ENCODE data around the gene PRPSAP1.
"Not testable (repeated sequence)": the region's sequence is repeated elsewhere in the genome, so short reads cannot be mapped to it uniquely, and the experiment has no call there.

The PRPSAP1 gene

DNA sequence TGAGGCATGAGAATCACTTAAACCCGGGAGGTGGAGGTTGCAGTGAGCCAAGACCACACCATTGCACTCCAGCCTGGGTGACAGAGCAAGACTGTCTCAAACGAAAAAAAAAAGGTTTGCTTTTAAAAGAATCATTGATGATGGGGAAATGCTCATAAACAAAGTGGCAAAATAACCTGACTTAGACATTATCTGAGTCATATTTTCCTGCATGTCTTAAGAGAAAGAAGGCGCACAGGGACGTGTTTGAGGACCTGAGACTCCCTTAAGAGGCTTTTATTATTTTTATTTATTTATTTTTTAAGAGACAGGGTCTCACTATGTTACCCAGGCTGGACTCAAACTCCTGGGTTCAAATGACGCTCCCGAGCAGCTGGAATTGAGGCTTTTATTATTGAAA is 5.7 kb upstream of the PRPSAP1 start:
- no peak for DNase-seq

DNA sequence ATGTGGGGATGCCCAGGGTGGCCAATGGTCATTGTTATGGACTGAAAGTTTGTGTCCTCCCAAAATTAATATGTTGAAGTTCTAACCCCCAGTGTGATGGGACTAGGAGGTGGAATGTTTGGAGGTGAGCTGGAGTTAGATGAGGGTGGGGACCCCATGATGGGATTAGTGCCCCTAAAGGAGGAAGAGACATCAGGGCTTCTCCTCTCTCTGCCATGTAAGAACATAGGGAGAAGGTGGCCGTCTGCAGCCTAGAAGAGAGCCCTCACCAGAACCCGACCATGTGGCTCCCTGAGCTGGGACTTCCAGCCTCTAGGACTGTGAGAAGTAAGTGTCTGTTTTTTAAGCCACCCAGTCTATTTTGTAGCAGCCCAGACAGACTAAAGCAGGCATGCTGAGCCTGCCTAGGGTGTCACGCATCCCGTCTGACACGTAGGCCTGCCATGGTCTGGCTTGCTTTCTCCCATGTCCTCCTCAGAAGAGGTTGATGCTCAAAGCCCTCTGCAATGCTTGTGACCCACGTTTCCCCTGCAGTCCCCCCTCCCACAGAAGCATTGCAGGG is 4.0 kb upstream of the PRPSAP1 start:
- DNase-seq, result no peak

DNA sequence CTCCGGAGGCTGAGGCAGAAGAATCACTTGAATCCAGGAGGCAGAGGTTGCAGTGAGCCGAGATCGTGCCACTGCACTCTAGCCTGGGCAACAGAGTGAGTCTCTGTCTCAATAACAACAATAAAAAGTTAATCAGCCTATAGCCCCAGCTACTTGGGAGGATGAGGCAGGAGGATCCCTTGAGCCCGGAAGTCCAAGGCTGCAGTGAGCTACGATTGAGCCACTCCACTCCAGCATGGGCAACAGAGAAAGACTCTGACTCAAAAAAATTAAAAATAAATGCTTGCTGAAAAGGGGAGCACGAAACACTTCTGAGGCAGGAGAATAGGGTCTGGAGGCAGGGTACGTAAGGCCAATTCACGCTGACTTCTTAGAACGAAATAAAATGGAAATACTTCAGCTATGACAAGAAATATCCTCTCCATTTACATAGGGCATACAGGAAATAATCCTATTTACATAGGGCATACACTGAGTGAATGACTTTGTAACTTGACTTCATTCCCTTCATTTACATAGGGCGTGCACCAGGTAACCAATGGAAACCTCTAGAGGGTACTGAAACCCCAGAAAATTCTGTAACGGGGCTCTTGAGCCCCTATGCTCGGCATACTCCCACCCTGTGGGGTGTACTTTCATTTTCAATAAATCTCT is 3.2 kb upstream of the PRPSAP1 start:
- DNase-seq, result no peak

DNA sequence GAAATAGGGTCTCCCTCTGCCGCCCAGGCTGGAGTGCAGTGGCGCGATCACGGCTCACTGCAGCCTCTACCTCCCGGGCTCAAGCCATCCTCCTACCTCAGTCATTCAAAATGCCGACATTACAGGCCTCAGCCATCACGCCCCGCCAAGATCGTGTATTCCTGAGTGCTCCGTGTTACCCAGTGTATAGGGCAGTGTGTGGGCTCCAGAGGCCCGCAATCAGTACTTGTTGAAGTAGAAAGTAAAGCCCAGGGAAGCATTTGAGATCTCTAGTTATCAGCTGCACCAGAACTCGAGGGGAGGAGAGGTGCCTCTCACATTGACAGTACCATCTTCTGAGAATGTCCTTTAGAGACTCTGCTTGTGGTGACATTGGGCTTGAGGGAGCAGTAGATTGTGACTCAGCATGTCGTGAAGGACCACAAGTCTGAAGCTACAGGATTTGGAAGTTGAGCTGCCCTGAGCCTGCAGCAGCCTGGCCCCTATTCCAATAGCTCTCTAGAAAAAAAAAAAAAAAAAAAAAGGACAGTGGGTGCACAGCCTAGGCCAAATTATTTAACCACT is 1.1 kb upstream of the PRPSAP1 start:
- DNase-seq, result peak; percentile 26

DNA sequence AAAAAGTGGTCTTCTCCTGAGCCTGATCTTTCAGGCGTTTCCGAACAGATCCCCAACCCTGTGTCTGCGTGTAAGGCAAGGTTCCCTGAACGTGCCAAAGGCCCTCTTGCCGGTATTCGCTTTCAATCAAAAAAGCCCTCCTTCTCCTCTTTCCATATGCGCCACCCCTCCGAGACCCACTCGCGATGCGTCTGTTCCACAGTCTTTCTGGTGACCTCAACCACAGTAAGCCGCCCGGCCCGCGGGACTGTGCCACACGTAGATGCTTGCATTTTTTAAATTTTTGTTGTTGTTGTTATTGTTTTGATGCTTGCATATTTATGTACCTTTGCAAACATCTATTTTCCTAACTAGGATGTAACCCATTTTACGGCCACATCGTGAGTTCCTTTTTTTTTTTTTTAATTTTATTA is 607 bp upstream of the PRPSAP1 start:
- DNase-seq, result no peak

DNA sequence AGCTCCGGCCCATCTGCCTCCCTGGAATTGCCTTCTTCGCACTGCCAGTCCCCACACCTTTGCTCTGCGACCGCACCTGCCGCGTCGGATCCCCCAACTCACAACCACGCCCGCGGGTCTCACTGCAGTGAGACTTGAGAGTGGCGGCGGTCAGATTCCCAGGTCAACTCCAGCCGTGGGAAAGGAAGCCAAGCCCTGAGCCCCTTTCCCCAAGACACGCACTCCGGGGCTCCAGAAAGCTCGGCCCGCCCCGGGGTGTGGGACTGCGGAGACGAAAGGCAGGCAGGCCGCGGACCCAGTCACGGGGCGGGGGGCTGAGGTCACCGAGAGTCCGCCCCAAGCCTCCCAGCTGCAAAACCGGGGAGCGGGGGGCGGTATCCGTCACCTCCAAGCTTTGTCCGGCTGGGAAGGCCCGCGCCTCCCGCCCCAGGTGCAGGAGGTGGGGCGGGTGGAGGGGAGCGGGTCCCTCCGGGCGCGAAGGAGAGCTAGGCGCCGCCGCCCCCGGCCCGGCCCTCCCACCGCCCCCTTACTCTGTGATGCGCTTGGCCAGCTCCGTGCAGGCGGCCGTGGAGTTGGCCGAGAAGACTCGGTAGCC is 615 bp downstream of the PRPSAP1 start:
- DNase-seq, result no peak

DNA sequence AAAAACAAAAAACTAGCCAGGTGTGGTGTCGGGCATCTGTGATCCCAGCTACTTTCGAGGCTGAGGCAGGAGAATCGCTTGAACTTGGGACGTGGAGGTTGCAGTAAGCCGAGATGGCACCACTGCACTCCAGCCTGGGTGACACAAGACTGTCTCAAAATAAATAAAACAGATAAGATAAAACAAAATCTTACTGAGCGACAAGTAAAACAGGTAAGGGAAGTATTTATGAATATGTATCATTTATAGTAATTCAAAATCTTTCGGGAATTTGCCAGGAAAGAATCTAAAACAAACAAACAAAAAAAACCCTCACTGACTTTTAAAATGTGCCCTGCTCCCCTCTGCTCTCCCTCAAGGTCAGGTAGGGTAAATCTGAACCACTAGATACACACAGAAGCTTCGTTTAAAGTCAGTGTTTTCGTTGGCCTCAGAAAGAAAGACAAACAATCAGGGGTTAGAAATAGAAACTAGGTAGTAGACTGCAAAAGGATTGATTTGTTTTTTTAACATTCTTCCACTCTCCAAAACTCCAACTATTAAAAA is 2.1 kb downstream of the PRPSAP1 start:
- no peak for DNase-seq

DNA sequence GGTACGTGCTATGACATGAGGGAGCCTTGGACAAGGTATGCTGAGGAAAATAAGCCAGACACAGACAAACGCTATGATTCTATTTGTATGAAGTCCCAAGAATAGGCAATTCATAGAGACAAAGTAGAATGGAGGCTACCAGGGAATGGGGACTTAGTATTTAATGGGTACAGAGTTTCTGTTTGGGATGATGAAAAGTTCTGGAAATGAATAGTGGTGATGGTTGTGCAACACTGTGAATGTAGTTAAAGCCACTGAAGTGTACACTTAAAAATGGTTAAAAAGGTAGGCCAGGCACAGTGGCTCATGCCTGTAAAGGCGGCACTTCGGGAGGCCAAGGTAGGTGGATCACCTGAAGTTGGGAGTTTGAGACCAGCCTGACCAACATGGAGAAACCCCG is 3.3 kb downstream of the PRPSAP1 start:
- DNase-seq, result no peak

DNA sequence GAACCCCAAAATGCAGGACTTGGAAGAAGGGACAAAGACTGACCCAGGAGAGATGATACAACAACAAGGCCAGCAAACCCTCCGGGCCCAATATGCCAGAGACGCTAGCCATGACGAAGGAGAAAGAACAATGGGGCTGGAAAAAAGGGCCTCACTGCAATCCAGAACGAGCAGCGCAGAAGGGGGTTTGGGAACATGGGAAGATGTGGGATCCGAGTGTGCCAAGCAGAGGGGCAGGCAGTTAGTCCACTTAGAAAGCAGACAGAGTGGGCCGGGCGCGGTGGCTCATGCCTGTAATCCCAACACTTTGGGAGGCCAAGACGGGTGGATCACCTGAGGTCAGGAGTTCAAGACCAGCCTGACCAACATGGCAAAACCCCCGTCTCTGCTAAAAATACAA is 6.8 kb downstream of the PRPSAP1 start:
- not testable (repeated sequence) for DNase-seq

DNA sequence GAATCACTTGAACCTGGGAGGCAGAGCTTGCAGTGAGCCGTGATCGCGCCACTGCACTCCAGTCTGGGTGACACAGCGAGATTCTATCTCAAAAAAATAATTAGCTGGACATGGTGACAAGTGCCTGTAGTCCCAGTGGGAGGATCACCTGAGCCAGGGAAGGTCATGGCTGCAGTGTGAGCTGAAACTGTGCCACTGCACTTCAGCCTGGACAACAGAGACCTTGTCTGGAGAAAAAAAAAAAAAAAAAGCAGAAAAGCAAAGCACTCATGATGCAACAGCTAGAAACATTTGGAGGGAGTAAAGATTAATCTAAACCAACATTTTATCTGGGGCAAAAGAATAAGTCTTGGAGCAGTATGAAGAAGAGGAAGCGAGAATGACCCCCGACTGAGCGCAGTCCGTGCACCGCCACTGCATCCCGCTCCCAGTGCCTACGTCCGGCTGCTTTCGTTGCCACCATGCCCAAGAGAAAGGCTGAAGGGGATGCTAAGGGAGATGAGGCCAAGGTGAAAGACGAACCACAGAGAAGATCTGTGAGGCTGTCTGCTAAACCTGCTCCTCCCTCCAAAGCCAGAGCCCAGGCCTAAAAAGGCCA is 8.2 kb downstream of the PRPSAP1 start:
- no peak for DNase-seq

DNA sequence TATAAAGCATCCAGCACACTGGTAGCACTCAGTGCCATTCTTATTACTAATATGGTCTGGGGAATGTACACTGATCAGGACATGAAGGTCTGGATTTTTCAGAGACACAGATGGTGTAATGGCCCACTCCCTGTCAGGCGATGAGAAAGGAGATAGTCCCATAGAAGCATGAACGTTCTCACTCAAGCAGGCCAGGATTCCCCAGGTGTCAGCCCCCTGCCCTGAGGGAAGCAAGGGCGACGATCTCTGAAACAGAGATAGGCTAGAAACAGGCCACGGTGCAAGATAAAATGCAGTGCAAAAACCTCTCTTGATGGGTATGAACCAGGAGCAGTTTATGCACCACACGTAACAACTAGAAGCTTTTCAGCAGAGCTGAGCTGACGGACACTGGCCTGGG is 10.6 kb downstream of the PRPSAP1 start:
- no peak for DNase-seq

DNA sequence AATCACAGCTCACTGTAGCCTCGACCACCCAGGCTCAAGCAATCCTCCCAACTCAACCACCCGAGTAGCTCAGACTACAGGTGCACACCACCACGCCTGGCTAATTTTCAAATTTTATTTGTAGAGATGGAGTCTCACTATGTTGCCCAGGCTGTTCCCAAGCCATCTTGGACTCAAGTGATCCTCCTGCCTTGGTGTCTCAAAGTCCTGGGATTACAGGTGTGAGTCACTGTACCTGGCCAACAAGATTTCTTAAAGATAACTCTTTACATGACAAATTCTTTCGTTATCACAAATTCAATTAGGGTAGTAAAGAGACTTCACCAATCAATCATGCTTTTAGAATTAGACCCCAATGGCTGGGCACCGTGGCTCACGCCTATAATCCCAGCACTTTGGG is 12.4 kb downstream of the PRPSAP1 start:
- no peak for DNase-seq

DNA sequence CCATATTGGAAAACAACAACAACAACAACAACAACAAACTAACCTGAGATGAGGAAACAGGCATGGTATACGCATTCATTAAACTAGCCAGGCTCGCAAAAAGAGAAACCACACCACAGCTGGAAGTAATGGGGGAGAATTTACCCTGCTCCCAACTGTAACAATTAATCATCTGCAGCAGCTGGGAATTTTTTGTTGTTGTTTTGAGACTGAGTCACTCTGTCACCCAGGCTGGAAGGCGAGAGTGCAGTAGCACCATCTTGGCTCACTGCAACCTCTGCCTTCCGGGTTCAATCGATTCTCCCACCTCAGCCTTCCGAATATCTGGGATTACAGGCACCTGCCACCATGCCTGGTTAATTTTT is 16.3 kb downstream of the PRPSAP1 start:
- DNase-seq, result no peak

DNA sequence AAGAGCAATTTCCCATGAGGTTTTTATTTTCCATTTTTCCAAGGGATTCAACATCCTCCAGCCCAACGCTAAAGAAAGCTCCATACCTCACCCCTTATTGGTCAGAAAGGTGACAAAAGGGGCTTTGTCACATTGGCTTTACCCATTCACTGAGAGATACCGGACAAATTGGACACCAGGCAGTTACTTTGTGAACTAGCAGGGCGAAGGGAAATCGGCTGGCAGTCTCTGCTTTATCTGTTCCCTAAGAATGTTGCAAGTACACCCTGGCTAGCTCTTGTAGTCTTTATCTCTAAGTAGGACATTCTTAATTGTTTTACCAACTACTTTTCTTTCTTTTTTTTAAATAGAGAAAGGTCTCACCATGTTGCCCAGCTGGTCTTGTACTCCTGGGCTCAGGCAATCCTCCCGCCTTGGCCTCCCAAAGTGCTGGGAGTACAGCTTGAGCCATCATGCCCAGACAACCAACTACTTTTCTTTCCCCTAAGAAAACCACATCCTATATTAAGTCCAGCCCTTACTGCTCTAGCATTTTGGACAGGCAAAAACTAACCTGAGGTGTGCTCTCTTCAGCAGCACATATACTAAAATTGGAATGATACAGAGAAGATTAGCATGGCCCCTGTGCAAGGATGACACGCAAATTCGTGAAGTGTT is 16.8 kb downstream of the PRPSAP1 start:
- no peak for DNase-seq

DNA sequence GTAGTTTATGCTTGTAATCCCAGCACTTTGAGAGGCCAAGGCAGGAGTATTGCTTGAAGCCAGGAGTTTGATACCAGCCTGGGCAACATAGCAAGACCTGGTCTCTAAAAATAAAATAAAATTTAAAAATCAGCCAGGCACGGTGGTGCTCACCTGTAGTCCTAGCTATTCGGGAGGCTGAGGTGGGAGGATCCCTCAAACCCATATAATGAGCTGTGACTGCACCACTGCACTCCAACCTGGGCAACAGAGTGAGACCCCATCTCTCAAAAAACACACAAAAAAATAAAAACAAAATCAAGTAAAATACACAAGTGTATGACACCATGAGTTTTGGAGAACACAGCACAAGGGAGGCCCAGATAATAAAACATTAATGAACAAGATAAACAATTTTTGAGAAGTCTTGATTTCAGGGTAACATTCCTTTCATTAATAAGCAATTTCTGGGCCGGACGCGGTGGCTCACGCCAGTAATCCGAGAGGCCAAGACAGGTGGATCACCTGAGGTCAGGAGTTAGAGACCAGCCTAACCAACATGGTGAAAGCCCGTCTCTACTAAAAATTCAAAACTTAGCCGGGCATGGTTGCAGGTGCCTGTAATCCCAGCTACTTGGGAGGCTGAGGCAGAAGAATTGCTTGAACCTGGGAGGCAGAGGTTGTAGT is 17.9 kb downstream of the PRPSAP1 start:
- DNase-seq, result no peak

DNA sequence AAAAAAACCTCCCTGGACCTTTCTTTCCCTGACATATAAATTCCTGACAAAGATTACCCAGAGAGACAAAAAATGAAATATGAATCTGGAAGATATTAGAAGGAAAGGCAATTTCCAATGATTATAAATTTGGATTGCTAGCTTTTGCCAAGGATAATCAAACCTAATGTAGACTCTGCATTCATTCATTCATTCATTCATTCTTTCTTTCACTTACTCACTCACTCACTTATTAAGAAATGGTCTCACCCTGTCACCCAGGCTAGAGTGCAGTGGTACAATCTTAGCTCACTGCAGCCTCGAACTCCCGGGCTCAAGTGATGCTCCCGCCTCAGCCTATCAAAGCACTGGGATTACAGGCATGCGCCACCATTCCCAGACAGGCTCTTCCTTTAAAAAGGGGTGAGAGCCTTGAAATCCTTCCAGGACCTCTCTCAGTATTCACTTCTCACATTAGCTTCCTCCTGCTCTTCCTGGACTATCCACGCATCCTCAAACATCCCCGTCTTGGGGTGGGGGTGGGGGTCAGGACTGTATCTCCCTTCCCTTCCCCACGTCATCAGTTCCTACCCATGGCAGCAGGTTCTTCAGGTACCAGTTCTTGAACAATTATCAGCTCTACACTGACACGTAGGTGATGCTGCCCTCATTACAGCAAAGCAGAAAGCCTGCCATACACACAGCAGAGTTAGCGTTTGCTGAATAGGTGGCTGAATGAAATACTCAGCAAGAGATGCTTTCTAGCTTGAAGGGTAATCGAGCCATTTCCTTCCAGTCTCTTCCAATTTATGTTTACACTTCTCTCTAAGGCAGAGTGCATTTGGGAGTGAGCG is 19.8 kb downstream of the PRPSAP1 start:
- DNase-seq, result no peak

DNA sequence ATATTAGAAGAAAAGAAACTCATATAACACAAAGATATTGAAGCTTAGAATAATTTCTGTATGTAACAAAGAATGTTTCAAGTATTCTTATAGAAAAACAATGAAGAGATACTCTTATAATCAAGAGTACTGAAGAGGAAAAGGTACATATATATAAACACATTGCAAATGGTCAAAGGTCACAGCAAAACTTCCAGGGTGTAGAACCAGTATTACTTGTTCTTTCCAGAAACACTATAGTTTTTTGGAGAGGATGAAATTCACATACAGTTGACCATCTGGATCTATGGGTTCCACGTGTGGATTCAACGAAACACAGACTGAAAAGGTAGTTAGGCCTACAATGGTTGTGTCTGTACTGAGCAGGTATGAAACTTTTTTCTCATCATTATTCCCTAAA is 22.6 kb downstream of the PRPSAP1 start:
- DNase-seq, result no peak

DNA sequence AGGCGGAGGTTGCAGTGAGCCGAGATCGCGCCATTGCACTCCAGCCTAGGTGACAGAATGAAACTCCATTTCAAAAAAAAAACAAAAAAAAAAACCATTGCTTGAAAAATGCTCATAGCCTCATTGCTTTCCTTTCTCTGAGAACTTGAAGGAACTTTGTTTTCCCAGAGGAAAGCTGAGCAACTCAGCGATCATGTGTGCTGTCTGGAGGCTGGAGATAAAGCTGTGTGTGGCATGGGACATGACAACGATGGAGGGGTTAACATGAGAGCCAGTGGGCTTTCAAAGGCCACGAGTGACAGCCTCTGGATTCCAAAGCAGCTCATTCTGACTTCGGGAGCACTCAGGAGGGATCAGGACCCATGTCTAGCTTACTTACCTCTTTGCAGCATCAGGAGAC is 24.1 kb downstream of the PRPSAP1 start:
- DNase-seq, result no peak

DNA sequence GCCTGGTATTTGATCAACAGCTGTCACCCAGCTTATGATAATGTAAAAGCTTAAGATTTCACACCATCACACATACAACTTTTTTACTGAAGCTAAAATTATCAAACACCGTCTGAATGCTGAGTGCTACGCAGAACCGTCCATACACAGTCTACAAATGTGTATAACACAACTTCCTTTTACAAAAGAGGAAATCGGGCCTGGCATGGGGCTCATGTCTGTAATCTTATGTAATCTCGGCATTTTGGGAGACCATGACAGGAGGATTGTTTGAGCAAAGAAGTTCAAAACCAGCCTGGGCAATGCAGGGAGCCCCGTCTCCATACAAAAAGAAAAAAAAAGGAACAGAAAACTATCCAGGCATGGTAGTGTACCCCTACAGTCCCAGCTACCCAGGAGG is 26.0 kb downstream of the PRPSAP1 start:
- DNase-seq, result no peak

DNA sequence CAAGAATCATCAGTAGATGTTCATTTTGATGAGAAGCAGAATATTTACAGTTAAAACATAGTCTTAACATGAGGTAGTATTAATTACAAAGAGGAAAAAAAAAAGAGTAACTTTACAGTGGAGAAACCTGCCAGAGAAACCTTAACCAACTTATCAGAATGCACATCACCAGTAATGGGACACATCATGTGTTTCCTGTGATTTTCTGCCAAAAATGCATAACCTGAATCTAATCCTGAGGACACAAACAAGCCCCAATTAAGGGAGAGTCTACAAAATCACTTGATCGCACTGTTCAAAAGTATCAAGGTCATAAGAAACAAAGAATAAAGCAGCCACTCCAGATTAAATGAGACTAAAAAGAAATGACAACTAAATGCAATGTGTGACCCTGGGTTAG is 27.4 kb downstream of the PRPSAP1 start:
- no peak for DNase-seq

DNA sequence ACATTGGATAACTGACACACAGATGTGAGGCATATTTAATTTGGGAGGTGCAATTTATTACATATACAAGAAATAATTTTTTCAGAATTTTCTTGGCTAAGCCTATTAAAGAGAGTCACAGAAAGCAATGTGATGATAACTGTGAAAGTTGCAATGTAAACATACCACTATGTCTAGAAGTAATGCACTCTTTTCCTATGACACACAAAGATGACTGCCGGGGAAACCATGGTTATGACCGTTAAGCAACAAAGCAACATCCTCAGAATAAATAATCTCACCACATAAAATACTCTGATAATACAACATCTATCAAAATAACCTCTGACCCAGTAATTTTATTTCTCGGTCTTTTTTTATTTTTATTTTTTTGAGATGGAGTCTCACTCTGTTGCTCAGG is 35.1 kb downstream of the PRPSAP1 start:
- DNase-seq, result no peak

DNA sequence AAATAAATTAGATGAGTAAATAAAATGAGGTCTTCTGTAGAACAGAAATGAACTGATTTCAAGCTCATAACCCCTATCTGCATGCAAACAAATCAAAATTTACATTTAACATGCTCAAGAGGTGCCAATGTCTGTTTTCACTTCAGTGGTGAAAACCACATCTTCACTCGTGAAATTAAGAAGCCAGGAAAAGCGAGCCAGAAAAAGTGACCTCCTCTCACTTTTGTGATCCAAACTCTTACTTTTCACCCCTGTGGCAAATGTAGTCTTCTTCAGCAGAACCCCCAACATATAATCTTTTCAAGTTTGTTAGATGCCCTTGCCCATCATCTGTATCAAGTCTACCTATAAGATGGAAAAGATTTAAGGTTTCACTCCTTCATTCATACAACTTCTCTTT is 36.2 kb downstream of the PRPSAP1 start:
- DNase-seq, result no peak

Data from activated CD4-positive, alpha-beta T cell treated with anti-CD3 and anti-CD28 coated beads, Interleukin-2, amount 50 U/mL, for 16 hours (primary cell).